Coronary artery (tissue), 2 donors: ENCODE data around the gene TTLL8.

Source experiments
- DNase-seq: peaks from one replicate; pipeline ENCODE4 v3.0.0-alpha.2; 2017; ENCODE audit warnings: low spot score
- H3K27ac ChIP-seq, 2 donors: fragments of 200-600 bp; sonication (generic); one replicate each; pipeline ENCODE4 v1.5.1; 2016 to 2019
- H3K4me3 ChIP-seq: fragments of 200-600 bp; sonication (generic); 2 replicates; pipeline ENCODE4 v1.5.1; 2016; ENCODE audit warnings: mild to moderate bottlenecking, moderate library complexity
- TF ChIP-seq, protein P1 (sequence below): fragments of 200-600 bp; sonication (generic); IDR thresholded peaks from one replicate; pipeline ENCODE4 v1.5.1; 2019; ENCODE audit warnings: antibody characterized with exemption

The TTLL8 gene

DNA sequence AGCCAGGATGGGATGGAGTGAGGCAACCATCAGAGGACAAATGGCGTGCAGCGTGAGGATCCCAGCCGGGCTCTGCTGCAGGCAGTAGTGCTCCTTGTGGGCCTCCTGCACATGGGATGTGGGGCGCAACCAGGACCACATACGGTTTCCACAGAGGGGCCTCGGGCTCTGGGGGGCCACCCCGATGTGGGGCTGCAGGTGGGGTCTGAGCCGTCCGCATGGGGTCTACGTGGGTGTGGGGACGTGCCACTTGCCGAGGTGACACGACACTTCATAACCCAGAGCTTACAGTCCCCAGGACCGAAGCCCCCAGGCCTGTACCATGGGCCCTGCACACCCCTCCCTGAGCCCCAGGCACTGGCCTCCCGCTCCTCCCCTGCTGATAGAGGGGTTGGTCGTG is 10.8 kb downstream of the TTLL8 start:
- no peak overlapping the region for H3K27ac ChIP-seq
- no peak overlapping the region for H3K4me3 ChIP-seq
- no peak for DNase-seq
- TF ChIP-seq, protein P1, sequence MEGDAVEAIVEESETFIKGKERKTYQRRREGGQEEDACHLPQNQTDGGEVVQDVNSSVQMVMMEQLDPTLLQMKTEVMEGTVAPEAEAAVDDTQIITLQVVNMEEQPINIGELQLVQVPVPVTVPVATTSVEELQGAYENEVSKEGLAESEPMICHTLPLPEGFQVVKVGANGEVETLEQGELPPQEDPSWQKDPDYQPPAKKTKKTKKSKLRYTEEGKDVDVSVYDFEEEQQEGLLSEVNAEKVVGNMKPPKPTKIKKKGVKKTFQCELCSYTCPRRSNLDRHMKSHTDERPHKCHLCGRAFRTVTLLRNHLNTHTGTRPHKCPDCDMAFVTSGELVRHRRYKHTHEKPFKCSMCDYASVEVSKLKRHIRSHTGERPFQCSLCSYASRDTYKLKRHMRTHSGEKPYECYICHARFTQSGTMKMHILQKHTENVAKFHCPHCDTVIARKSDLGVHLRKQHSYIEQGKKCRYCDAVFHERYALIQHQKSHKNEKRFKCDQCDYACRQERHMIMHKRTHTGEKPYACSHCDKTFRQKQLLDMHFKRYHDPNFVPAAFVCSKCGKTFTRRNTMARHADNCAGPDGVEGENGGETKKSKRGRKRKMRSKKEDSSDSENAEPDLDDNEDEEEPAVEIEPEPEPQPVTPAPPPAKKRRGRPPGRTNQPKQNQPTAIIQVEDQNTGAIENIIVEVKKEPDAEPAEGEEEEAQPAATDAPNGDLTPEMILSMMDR: no peak

DNA sequence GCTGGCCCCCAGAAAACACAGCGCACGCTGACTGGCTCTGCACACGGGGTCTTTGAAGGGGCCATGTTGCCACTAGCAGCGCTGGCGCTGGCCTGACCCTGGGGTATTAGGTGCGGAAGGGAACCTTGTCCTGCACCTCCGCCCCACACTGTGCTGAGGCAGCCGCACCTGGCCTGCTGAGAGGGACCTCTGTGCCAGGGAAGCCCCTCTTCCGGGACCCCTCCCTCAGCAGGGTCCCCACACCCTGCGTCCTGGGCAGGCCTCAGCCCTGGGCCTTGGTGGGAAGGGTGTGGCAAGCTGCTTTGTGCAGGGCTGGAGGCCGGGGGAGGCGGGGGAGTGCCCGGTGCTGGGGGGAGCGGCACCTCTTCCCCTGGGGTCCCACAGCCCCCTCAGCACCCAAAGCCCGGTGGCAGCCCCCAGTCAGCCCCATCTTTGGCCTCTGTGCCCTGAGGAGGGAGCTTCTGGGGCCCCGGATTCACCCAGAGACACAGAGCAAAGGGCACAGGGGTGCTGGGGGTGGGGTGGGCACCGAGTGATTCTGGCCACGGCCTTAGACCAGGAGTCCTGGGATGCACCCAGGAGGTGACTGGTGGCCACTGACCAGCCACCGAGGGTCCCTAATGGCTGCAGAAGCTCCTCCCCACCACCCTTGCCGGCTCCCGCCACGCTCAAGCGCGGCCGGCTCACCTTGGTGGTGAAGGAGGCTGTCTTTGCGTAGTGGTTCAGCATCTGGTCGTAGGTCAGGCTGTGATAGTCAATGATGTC is 11.4 kb downstream of the TTLL8 start:
- TF ChIP-seq, protein P1: no peak
- H3K4me3 ChIP-seq: no peak overlapping the region
- no peak for DNase-seq
- H3K27ac ChIP-seq: no peak overlapping the region

DNA sequence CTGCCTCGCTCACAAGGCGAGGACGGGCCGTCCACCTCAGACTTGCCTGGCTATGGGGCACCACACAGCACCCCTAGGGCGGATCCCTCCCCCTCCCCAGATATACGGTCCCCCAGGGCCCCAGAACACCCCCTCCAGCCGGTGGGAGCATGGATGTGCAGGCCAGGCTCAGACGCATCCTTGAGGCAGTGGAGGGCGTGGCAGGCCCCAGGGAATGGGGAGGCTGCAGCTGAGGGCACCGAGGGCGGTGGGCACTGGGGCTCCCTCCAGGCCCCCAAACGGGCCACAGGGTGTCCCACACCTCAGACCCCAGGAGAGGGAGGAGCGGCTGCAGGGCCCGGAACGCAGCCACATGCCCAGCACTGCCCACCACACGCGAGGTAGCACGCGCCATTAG is 12.1 kb downstream of the TTLL8 start:
- Histone ChIP-seq H3K27ac (no peak overlapping the region), H3K4me3 (no peak overlapping the region)
- TF ChIP-seq, protein P1: no peak
- no peak for DNase-seq

DNA sequence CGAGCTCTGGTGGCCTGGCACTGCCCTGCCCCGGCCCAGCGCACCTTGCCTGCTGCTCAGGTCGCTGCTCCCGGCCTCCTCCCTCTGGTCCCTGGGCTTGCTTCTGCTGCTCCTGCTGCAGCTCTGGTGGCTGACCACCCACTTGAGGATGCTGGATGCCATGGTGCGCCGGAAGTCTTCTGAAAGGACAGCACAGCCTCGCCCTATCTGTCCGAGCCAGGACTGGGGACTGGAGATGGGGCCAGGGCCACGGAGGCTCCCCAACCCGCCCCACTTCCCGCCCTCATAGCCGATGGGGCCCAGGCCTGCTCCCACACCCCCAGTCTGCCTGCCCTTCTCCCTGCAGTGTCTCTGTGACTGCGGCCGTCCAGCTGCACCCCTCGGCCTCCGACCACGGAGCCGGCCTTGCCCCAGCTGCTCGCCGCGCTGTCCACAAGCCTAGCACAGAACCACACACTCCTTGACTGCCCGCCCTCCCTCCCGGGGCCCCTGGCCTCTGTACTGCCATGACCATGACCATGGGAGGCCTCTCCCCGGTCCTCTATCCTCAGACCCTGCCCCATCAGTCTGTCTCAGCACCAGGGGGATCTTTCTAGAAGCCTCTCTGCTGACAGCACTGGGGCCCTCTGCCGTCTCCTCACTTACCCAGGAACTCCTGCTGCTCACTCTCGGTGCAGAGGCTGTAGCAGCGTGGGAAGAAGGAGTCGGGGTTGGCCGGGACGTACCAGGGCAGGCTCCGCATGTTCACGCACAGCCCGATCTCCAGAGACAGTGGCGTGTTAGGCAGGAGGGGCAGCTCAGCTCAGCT is 12.7 kb downstream of the TTLL8 start:
- TF ChIP-seq, protein P1: no peak

DNA sequence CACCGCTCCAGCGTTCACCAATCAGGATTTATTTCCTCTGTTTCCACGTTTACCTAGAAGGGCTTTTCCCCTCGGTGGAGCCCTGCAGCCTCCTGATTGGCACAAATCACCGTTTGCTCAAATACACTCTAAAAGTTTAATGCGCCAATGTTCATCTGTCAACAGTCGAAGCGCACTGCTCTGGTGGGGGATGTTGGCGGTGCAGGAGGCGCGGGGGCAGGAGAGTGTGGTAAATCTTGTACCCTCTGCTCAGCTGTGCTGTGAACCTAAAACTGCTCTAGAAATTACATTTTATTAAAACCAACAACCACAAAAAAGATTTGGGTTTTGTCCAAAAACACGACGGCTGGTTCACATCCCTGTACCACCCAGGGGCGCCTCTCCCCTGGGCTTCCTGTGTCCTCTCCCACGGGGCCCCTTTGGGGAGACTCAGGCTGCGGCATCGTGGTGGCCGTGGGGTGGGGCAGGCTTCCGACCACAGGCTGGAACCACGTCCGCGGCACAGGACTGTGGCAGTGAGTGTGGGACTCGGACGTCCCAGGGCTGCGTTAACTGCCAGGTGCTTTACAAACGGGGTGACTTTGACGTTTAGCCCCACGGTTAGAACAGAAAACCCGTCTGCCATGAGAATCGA is 13.5 kb downstream of the TTLL8 start:
- DNase-seq: no peak
- Histone ChIP-seq H3K27ac (no peak overlapping the region), H3K4me3 (no peak overlapping the region)
- TF ChIP-seq, protein P1: no peak

More for the DNA sequence above, 12.7 kb downstream of the TTLL8 start:
- Histone ChIP-seq H3K4me3 (no peak overlapping the region), H3K27ac (no peak overlapping the region)
- no peak for DNase-seq

DNA sequence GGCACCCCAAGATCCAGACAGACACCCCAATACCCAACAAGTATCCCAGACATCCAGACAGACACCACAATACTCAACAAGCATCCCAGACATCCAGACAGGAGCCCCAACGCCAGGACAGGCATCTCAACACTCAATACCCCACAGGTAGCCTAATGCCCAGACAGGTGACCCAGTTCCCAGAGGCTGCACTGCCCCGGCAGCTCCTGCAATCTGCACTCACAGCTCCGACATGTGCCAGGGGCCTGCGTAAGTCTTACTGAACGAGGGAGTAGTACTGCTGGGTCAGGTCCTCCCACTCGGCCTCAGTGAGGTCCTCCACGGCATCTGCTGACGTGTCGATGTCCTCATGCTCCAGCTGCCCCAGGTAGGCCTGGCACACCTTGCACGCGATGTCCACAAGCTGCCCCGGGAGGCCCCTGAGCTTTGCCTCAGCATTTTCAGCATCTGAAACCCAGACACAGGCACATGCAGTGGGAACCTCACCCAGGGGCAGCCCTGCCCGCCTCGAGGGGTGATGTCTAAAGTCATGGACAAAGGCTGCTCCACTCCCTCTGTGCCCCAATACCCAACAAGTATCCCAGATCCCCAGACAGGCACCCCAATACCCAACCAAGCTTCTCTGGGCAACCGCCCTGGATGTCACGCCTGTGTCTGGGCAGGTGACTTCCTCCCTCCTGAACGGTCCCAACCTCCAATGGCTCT is 16.6 kb downstream of the TTLL8 start:
- TF ChIP-seq, protein P1: no peak
- peak; percentile 58 for DNase-seq
- no peak overlapping the region for H3K27ac ChIP-seq
- no peak overlapping the region for H3K4me3 ChIP-seq
